GM10248 (cell line): ENCODE data around the gene XPC.

Experiments used
- CTCF ChIA-PET: fragments of 300-600 bp; sonication (Branson Sonifier 250); formaldehyde crosslinking; extraction: SDS; loops from one replicate; lab custom pipeline; 2021; ENCODE audit warnings: antibody characterized with exemption; lab: Yijun Ruan, JAX
- POLR2A ChIA-PET: fragments of 350-650 bp; sonication (Branson Sonifier 250); formaldehyde crosslinking; extraction: SDS; loops from one replicate; lab custom pipeline; 2020; ENCODE audit warnings: antibody characterized with exemption; lab: Yijun Ruan, JAX
- DNase-seq: peaks from one replicate; pipeline ENCODE4 v3.0.0; 2012; ENCODE audit errors: extremely low spot score
- TF ChIP-seq, protein P1 (sequence below): IDR thresholded peaks from 2 replicates; pipeline ENCODE4 v1.5.1; 2012; ENCODE audit warnings: mild to moderate bottlenecking, low read depth; ENCODE audit errors: extremely low read depth, missing control alignments, control extremely low read depth

XPC gene

DNA sequence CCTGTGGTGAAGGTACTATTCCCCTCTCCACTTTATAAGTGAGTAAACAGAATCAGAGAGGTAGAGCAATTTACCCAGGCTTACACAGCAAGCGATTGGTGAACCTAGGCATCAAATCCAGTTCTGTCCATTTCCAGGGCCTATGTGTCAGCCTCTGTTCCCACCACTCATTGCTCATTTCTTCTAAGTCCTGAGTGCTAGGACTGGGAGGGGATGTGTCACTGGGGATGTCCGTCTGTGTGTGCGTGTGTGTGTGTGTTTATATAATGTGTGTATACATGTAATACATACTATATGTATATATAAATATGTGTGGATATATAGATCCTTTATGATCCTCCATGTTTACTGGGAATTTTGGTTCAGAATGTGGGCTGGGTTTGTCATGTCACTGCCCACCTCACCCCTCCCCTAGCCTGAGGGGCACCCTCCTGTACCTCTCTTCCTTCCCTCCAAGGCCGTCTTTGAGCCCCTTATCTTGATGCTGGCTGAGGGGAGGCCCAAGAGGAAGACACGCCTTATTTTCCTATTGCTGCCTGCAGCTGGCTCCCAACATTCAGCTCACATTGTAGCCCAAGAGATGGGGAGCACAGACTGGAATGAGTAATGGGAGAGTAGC, 51.4 kb downstream of the XPC start:
- TF ChIP-seq, protein P1, sequence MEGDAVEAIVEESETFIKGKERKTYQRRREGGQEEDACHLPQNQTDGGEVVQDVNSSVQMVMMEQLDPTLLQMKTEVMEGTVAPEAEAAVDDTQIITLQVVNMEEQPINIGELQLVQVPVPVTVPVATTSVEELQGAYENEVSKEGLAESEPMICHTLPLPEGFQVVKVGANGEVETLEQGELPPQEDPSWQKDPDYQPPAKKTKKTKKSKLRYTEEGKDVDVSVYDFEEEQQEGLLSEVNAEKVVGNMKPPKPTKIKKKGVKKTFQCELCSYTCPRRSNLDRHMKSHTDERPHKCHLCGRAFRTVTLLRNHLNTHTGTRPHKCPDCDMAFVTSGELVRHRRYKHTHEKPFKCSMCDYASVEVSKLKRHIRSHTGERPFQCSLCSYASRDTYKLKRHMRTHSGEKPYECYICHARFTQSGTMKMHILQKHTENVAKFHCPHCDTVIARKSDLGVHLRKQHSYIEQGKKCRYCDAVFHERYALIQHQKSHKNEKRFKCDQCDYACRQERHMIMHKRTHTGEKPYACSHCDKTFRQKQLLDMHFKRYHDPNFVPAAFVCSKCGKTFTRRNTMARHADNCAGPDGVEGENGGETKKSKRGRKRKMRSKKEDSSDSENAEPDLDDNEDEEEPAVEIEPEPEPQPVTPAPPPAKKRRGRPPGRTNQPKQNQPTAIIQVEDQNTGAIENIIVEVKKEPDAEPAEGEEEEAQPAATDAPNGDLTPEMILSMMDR: no peak
- no peak for DNase-seq
- ChIA-PET CTCF (interaction anchor here (1.3 to 2.1 kb wide), 2 partner anchors 15 to 230 kb away, joined by 4 to 6 read pairs; no protein-coding TSS in a partner anchor), POLR2A (no interaction called here)

DNA sequence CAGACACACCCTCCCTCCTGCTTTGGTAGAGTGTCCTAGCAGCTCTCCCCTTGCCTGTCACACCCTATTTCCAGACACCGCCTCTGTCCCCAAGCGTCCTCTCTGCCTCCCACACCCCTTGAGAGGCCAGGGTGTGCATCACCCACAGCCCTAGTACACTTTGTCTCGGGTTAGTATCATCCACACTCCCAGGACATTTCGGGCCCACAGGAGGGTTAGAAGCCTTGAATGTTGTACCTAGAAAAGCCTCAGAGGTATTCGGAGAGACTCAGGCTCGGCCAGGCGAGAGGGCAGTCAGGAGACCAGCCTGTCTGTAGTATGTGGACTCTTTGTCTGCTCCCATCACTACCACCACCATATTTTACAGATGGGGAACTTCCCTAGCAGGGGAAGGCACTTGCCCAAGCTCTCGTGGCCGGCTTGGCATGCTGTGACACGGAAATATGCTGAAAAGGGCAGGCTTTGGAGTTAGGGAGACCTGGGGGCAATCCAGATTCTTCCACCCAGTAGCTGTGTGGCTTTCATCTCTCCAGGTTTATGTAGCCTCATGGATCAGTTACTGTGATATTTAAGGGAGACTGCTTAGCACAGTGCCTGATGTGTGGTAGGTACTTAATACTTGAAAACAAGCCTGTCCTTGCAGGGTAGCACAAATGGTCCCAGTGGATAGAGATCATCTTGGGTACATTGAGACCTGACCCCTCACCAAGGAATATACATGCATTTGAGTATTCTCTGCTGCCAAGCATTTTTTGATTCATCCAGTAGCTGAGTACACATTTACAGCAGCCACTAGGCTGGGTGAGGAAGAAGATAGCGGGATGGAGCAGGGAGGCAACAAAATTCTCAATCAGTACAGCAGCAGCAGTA, 52.1 kb downstream of the XPC start:
- TF ChIP-seq, protein P1: no peak
- no peak for DNase-seq
- ChIA-PET CTCF (interaction anchor here (0.7 to 2.1 kb wide), 10 partner anchors 8 to 230 kb away, joined by 3 to 7 read pairs (median 4); partner anchors contain the start of gene LSM3), POLR2A (interaction anchor here (0.7 to 1.3 kb wide), 3 partner anchors 20 to 528 kb away, joined by 4 to 7 read pairs (median 4); partner anchors contain the start of genes LSM3 and XPC)

DNA sequence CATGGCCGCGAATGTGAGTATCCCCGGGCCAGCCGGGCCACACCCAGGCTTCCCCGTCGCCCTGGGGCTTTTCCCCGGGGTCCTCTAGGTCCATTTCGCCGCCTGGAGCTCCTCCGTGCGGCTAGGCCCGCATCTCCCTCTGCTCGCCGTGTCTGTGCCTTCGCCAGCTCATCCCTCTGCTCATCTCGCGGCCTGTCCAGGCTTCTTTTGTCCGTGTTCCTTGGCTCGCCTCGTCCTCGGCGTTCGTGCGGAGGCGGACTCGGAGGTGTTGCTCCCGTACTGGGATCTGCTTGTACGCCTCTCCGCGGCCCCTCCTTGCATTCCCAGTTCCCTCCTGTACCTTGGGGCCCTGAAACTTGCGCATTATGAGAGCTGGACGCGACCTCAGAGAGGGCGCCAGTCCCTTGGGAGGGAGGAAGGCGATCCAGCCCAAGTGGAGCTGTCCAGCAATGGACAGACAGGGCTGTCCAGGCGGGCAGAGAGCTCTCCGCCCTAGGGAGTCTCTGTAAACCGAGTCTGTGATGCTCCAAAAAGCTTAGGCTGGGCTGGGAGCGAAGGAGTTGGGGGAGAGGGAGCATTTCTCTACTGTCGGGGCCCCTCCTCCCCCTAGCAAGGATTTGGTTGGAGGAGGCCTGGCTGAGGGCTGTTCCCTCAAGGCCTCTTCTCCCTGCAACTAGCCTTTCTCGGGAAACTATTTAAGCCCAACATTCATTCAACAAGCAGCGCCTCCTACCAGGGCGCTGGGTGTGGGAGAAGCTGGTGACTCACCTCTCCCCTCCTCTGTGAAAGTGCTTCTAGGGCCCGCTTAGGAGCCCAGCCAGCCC, 53.0 kb downstream of the XPC start:
- ChIA-PET CTCF (interaction anchor here (0.7 to 2.1 kb wide), 12 partner anchors 9 to 1284 kb away, joined by 3 to 7 read pairs (median 4); partner anchors contain the start of genes LSM3 and RPL32), POLR2A (interaction anchor here (0.7 to 1.3 kb wide), 4 partner anchors 20 to 529 kb away, joined by 3 to 7 read pairs (median 4); partner anchors contain the start of genes LSM3 and XPC)
- DNase-seq: peak; percentile 50
- TF ChIP-seq, protein P1: no peak

DNA sequence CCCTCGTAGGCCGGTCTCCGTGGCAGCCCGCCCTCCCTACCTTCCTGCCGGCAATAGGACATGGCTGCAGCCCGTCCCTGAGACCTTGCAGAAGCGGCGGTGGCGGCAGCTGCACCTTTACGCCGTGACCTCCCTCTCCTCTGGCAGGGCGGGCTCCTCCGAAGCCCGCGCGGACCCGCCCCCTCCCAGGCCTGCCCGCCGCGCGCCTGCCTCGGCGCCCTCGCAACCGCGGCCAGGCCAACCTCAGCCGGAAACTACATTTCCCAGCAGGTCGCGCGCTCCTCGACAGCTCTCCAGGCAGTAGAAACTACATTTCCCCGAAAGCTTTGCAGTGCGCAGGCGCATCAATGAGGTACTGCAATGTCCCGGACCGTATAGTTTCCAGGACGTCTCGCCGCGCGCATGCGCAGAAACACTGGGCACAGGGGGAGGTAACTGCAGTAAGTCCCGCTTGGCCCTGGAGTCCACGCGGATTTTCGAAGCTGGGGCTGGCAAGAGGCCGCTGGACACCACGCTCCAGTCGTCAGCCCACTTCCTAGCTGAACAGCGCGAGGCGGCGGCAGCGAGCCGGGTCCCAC, 53.7 kb downstream of the XPC start, which contains the start of the genes CHCHD4 and TMEM43:
Gene CHCHD4 (minus strand): TSS at position 256 of the 578 bp plus-strand sequence. CDS start 194 bp downstream, at position 62.
Gene TMEM43 (plus strand): TSS at position 438 of the 578 bp plus-strand sequence. CDS start 142 bp downstream, outside the sequence.
- CTCF ChIA-PET: interaction anchor here (0.7 to 1.9 kb wide), 8 partner anchors 8 to 1283 kb away, joined by 3 to 7 read pairs (median 4); partner anchors contain the start of genes LSM3 and RPL32
- DNase-seq: peak; percentile 100
- POLR2A ChIA-PET: interaction anchor here (1.2 to 1.4 kb wide), 3 partner anchors 20 to 308 kb away, joined by 3 to 4 read pairs (median 4); partner anchors contain the start of genes LSM3 and XPC
- TF ChIP-seq, protein P1: no peak

DNA sequence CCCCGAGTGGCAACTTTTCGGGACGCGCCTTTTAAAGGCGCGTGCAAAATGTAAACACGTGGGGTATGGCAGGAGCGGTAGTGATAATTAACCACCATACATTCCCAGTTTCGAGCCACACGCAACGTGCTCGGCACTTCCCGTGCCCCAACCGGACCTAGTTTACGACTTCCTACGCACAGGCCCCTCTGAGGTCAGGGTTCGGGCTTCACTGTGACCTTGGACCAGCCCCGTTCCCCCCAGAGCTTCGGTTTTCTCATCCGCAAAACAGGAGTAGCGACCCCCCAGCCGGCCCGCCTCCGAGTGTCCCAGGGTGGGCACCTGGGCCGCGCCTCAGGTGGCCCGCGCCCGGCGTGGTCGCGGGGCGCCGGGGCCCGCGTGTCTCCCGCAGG, 54.2 kb downstream of the XPC start:
- TF ChIP-seq, protein P1: no peak
- CTCF ChIA-PET: interaction anchor here (0.9 to 1.9 kb wide), 4 partner anchors 8 to 1282 kb away, joined by 3 to 7 read pairs (median 4); partner anchors contain the start of gene RPL32
- POLR2A ChIA-PET: interaction anchor here (1.2 to 1.4 kb wide), 3 partner anchors 20 to 309 kb away, joined by 3 to 4 read pairs (median 4); partner anchors contain the start of genes LSM3 and XPC

More for the DNA sequence above, 54.2 kb downstream of the XPC start:
- peak; percentile 78 for DNase-seq
